22Rv1 (cell line): ENCODE results near the gene KCNH5.

ENCODE experiments used
- ZFX ChIP-seq: fragments of 450-650 bp; IDR thresholded peaks from 2 replicates; pipeline ENCODE4 v1.6.1; 2017; ENCODE audit warnings: antibody characterized with exemption, borderline replicate concordance
- TF ChIP-seq, protein P1 (sequence below): fragments of 450-650 bp; IDR thresholded peaks from 2 replicates; pipeline ENCODE4 v1.5.1; 2017; ENCODE audit warnings: mild to moderate bottlenecking

DNA sequence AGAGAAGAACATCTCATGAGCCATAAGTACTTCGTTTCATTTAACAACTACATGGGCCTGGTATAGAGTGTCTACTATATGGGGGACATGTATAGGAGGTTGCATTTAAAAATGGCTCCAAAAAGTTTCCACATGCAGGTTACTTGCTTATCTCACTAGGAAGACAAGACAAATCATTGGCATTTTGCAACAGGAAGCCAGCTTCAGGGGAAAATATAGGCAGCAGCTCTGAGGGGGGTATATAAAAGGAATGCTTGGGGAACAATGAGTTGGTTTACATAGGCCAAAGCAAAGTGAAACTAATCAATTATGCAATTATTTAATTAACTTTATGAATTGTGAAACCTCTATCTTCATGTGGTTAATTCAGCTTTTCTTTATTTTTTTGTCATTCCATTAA, 225.3 kb downstream of the KCNH5 start:
- TF ChIP-seq, protein P1, sequence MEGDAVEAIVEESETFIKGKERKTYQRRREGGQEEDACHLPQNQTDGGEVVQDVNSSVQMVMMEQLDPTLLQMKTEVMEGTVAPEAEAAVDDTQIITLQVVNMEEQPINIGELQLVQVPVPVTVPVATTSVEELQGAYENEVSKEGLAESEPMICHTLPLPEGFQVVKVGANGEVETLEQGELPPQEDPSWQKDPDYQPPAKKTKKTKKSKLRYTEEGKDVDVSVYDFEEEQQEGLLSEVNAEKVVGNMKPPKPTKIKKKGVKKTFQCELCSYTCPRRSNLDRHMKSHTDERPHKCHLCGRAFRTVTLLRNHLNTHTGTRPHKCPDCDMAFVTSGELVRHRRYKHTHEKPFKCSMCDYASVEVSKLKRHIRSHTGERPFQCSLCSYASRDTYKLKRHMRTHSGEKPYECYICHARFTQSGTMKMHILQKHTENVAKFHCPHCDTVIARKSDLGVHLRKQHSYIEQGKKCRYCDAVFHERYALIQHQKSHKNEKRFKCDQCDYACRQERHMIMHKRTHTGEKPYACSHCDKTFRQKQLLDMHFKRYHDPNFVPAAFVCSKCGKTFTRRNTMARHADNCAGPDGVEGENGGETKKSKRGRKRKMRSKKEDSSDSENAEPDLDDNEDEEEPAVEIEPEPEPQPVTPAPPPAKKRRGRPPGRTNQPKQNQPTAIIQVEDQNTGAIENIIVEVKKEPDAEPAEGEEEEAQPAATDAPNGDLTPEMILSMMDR: no peak
- TF ChIP-seq ZFX: no peak
